Measurements from ENCODE around the gene PAX5.

PAX5 gene

DNA sequence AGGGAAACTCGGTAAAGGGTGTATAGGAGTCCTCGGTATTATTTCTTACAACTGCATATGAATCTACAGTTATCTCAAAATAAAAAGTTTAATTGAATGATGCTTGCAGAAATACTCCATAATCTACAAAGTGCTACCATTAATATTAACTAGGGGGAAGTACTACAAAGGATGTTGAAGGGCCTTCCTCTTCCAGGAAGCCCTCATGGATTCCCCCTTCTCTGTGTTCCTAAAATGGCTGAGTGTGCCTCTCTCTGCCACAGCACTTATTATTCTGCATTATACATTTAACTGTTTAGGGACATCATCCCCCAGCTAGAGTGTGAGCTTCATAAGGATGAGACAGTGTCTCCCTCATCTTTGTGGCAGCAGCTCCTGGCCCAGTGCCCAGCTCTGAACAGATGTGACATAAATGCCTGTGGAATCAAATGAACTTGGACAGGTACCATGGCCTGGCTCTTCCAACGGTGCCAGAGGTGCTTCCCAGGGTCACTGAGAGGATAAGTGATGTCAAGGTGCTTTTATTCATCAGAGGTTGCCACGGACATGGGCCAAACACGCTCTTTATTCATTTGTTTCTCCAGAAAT is 99.5 kb downstream of the PAX5 start:
- DNase-seq (ENCODE audit: low read depth, low spot score), result no peak

DNA sequence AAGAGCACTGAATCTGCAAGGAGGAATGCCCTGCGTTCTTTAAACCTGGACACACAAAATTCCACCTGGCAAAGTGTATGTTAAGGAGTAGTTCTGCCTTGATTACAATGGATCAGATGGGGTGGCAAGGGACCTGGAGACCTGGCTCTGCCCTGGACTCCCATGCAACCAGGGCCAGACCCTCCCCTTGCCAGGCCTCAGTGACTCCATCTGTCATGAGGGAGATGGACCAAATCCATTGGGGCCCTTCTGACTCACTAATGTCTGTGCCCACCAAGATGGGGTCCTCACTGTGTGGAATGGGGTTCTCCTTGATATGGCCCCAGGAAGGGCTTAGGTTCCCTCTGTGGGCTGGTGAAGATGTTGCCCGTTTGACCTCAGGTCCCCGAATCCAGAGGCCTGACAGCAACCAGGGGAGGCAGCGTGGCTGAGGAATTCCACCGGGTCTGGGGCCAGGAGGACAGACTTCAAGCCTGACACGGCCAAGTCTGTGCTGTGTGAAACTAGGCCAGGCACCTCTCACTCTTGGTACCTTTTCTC is 100.3 kb downstream of the PAX5 start:
- no peak for DNase-seq (ENCODE audit: low read depth, low spot score)

DNA sequence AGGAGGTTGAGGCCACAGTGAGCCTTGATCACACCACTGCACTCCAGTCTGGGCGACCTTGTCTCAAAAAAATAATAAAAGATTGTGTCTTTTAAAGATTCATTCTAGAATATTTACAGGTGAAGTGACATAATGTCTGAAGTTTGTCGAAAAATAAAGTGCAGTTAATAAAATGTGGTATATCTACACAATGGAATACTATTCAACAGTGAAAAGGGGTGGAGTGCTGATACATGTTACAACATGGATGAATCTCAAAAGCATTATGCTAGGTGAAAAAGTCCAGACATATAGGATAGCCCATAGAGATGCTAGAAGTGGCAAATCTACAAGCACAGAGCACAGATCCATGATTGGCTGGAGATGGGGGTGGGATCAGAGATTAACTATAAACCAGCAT is 101.9 kb downstream of the PAX5 start:
- DNase-seq (ENCODE audit: low read depth, low spot score), result no peak

DNA sequence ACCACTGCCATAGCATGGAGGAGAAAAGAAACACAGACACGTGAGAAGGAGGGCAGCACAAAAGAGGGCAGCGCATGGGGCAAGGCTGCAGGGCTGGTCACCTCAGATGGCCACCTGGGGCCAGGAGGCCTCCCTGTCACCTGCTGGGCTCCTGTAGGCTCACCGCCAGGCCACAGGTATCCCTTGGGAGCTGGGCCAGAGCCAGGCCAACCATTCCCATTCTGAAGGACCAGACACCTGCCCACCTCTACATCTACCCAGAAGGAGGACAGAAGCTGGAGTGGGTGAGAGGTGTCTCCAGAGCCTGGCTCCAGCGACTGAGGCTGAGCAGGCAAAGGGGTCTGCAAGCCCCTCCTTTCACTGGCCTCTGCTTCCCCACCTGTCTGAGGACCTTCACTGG is 103.1 kb downstream of the PAX5 start:
- DNase-seq (ENCODE audit: low read depth, low spot score), result no peak

DNA sequence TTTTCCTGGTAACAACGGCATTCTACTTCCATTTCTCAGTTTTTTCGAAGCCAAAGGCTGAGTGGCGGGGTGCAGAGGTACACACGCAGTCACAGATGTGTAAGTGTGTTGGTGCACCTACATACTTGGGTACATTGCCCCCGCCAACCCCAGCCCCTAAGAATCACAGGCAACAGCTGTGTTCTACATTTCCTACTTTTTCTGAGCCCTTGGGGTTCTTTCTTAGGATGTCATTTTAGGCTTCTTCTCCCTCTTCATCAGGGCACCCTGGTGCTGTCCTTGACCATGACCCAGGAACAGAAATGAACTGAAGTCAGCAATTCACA is 104.8 kb downstream of the PAX5 start:
- no peak for DNase-seq (ENCODE audit: low read depth, low spot score)

DNA sequence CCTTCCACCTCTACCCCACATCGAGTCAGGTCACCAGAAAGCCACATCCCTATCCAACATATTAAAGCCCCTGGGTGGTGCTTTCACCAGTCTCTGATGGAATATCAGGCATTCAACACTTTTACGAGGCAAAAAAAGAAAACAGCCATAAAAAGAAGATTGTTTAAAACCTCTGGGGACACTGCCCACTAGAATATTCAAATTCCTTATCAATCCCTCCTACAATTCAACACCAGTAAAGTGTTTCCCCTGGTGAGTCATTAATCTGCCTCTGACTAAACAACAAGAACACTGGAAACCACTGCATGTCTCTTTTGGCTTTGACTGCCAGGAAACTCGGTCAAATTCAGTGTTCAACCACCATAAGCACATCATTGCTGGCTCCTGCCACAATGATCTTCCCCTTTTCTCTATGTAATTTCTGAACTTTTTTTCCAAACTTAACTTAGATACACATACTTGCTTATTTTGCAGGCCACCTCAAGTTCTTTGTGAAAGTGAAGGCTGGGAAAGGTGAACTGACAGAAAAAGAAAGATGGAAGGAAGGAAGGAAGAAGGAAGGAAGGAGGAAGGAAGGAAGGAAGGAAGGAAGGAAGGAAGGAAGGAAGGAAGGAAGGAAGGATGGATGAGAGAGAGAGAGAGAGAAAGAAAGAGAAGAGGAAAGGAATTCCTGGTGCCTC is 105.3 kb downstream of the PAX5 start:
- no peak for DNase-seq (ENCODE audit: low read depth, low spot score)

DNA sequence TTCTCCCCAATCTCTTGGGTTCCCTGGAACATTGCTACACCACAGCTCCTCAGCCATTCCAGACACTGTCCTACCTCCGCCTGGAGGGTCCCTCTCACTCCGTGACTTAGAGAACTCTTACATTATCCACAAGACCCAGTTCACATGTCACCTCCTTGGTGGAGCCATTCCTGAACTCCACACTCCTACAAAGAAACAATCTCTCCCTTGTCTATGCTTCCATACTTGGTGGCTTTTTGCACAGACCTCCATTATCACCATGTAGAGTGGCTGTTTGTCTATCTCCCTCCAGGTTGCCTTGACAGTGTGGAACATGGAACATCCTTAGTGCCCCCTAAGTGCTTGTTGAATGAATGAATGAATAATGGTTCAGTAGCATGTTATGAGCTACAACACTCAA is 105.9 kb downstream of the PAX5 start:
- DNase-seq (ENCODE audit: low read depth, low spot score), result no peak

DNA sequence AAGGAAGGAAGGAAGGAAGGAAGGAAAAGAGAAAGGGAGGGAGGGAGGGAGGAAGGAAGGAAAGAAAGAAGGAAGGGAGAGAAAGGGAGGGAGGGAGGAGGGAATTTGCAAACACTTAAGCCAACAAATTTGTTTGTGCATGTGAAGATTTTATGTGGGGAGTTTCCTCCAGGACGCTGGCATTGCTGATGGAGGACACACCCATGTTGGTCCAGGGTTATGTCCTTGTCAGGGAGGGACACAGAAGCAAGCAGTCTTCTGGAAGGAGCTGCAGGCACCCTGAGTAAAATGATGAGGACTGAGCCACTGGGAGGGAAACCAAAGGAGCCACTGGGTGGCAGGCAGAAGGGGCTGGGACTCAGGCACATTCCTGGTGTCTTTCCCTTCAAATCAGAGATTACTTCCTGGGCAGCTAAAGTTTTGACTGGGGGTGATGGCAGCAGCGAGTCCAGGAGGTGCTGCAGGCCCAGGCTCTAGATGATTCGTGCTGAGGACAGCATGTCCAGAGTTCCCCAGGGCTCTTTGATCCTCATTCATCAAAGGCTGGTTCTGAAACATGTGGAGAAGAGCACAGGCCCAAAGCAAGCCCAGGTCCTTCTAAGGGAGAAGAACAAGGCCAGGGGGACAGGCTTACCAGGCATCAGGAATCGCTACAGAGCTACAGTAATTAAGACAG is 109.2 kb downstream of the PAX5 start:
- no peak for DNase-seq (ENCODE audit: low read depth, low spot score)

DNA sequence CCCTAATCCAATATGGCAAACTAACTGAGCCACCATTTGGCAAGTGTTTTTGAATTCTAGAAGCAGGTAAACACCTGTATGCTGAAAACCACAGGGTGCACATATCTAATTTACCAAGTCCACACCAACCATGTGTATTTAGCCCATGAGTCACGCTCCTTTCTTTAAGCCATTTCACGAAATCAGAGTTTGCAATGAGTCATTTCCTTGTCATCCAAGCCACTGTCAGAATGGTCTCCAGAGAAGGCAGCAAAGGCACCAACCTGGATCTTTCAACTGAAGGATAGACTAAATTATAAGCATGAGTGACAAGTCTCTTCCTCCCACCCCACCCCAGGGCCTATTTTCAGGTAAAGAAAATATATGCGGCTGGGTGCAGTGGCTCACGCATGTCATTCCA is 110.0 kb downstream of the PAX5 start:
- DNase-seq (ENCODE audit: low read depth, low spot score), result no peak

DNA sequence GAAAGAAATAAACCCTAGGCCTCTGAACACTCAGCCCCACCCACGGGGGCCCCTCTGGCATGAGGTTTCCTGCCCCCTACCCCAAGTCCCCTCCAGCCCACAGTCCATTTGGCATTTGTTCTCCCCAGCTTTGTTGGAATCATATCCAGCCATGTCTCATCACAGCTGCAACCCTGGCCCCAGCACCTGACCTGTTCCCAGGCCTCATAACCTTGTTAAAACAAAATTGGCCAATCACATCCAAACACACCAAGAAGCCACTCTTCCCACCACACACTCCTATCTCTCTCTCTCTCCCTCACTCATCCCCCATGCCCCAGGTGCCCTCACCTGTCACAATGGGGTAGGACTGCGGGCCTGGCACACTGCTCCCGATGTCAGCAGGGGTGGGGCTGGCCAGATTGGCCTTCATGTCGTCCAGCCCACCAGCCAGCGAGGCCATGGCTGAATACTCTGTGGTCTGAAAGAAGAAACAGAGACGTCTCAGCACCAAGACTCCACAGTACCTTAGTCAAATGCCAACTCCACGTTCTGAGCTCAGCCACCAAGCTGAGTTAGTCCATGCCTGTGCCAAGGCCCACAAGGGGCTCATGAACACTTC is 110.9 kb downstream of the PAX5 start:
- DNase-seq (ENCODE audit: low read depth, low spot score), result no peak

DNA sequence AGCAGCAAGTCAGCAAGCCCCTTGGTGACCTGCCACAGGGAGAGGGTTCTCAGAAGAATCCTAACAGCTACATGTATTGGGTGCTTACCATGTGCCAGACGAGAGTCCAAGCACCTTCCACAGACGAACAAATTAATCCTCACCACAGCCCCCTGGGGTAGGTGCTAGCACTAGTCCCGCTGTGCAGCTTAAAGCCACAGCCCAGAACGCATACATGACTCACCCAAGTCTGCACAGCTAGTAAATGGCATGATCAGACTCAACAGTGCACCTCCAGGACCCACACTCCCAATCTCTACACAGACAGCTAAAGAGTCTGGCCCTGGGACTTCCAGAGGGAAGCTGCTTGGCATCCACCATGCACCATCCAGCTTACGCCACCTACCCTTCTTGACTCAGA is 111.5 kb downstream of the PAX5 start:
- DNase-seq (ENCODE audit: low read depth, low spot score), result no peak

DNA sequence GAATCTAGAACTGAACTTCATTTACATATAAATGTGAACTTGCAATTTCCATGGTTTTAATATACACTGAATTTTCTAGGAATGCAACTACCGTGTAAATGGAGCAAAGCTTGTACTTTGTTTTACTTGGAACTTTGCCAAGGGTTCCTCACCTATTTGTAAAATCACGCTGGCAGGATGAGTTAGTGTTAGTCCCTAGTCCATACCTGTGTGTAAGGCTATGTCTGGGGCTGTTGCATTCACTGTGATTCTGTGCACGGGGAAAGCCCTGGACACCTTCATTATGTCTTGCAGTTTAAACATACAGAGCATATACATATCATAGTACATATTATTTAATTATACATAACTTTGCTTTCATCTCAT is 119.9 kb downstream of the PAX5 start:
- DNase-seq (ENCODE audit: low read depth, low spot score), result no peak

DNA sequence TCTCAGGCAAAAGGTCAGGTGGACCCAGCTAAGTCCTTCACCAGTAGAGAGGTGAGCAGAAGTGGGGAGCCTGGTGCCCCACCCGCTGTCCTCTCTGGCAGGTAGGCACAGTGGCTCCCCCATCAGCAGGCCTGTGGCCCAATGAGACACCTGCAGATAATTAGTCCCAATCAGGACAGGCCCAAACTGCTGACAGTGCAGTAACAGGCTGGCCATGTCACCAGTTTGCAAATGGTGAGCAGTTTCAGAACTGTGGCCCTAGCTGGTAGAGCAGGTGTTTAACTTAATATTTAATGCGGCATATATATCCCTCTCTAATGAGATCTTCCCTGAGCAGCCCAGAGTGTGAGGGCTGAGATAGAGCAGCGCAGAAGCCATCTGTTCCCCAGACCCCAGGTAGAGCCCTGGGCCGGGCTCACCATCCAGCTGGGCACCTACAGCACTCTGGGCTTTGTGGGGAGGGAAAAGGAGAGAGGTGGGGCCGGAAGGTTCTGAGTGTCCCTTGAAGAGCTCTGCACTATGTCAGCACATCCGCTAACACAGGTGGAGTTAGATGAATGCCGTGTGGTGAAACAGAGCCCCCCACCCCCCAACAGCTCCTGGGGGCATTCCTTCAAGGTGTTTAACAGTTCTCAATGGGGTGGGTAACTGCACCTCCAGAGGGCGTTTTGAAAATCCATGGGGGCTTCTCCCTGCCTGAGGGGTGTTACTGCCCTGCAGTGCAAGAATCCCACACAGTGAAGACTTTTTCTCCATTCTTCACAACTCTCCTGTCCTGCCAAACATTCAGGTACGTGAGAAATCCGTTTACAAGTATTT is 120.5 kb downstream of the PAX5 start:
- no peak for DNase-seq (ENCODE audit: low read depth, low spot score)

DNA sequence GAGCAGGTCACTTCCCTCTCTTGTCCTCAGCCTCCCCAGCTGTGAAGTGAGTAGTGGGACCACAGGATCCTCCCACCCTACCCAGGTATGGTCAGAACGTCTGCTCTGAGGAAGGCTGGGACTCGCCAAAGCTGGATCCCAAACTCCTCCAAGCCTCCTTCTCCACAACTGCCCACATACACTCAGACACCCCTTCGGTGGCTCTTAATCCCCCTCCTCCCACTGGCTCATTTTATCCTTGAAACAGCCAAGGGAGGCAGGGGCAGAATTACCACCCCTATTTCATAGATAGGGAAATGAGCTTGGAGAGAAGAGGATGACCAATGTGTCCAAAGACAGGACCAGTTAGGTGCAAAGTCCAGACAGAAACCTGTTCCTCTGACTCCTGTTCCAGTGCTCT is 121.4 kb downstream of the PAX5 start:
- DNase-seq (ENCODE audit: low read depth, low spot score), result no peak

DNA sequence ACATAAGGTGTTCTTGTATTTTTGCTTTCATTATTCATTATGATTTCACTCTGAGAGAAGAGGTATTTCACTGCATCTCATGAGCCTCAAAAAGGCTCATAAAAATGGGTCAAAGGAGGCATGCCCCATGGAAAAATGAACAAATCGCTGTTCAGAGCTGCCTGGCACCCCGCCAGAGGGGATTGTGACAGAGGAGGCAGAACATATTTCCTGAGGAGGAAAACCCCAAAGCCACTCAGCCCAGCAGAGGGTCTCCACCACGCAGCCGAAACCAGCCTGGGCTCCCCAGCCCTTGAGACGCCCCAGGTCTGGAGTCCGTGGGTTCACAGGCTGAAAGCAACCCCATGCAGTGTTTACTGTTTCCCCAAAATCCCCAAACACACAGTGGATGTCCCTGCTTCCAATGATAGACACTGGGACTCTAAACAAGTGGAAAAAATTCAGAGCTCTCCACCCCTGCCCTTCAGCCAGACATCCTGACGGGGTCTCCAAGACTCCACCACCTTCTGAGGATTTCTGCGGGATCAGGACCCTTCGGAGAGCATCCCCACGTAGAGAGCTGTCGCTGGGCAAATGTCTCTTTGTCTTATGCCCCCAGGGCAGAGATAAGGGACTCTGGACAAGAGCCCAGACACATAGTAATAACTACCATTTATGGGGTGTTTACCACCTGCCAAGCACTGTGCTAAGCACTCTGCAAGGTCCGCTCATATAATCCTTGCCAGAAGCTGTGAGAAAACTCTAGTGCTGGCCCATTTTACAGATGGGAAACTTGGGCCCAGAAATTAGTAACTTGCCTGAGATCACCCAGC is 122.3 kb downstream of the PAX5 start:
- no peak for DNase-seq (ENCODE audit: low read depth, low spot score)

DNA sequence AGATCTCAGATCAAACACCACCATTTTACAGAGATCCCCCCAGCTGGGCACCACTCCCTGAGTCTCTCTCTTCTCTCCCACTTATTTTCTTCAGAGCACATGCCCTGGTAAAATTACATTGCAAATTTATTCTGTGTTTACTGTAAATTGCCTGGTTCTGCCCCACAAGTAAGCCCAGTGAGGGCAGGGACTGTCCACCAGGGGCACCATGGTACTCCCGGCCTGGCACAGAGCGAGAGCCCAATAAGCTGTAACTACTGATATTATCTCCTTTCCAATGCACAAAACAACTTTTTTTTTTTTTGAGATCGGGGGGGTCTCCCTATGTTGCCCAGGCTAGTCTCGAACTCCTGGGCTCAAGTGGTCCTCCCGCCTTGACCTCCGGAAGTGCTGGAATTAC is 123.0 kb downstream of the PAX5 start:
- DNase-seq (ENCODE audit: low read depth, low spot score), result no peak

DNA sequence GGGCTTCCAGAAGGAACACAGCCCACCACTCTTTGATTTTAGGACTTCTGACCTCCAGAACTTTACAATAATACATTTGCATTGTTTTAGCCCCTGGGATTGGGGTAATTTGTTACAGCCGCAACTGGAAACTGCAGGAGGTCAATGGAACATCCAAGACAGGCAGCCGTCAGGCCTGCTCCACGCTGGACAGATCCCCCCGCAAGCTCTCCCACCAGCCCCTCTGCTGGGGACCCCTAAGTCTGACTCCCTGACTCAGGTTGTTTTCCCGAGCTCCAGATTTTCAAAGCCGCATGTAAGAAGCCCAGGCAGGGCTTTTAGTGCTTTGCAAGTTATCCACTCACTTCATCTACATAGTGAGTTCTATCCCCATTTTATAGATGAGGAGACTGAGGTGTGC is 127.6 kb downstream of the PAX5 start:
- DNase-seq (ENCODE audit: low read depth, low spot score), result no peak

DNA sequence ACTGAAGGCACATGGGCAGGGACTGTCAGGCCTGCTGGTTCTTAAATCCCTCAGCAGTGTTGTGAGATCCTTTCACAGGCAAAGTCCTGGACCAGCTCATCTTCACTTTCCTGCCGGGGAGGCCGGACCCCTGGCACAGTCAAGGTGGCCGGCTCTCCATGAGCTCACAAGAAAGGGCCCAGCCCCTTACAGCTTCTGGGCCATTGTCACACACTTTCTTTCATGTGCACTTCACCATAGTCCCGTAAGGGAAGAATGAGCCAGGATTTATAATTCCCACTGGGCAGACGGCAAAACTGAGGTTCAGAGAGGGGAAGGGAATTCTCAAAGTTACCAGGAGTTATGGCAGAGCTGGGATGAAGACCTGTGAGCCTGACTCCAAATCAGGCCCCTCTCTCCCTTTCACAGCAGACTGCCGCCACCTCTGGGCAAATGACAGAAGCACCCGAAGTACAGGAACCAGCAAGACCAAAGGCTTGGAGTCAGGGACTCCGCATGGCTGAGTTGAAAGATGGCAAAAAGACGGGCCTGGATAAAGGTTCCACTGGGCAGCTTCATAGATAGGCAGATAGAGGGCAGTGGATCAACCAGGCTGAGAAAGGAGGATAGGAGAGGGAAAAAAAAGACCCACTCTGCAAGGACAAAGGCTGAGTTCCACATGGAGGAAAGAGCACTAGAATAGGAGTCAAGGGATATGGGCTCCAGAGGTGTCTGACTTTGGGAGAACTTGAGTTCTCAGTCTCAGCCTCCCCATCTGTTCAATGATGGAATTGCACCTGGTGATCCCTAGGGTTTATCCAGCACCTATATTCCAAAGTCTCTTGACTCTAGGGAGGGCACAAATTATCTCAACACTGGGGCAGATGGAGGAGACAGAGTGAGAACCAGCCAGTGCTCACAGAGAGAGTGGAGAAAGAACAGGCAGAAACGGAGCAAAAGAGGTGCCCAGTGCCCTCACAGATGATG is 128.7 kb downstream of the PAX5 start:
- no peak for DNase-seq (ENCODE audit: low read depth, low spot score)

DNA sequence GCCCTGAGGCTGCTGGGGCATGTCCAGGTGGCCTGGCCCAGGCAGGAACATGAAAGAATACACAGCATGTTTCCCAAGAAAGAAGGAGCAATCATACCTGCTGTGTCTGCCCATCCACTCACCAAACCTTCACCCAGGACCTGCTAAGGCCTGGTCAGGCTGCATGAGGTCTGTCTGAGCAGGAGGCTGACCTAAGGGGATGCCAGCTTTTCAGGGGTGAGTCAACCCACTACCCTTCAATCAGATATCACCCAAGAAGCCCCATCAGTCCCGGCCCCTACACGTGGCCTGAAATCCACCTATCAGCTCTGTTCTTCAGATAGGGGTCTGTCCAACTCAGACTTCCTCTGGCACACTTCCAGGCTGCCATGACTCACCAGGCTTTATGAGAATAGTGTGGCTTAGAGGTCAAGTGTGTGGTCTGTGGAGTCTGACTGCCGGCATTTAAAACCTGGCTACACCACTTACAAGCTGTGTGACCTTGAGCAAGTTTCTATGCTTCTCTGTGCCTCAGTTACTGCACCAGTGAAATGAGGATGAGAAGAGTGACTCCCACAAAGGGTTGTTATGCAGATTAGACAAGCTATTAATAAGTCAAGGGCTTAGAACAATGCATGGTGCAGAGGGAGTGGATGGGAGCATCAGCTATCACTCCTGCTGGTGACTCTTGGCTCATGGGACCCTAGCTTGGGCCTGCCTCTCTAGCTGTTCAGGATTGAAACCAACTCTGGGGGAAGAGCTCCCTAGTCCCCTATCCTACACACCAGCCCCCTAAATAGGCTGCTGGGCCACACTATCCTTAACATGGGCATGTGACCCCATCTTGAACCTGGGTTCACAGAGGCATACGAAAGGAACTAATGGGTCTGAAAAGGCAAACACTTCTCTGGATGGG is 130.3 kb downstream of the PAX5 start:
- no peak for DNase-seq (ENCODE audit: low read depth, low spot score)
